Activated CD4-positive, alpha-beta T cell treated with anti-CD3 and anti-CD28 coated beads, Interleukin-2, Interleukin-4, amounts not matched to agents 100 ng/mL and 50 ng/mL, durations not matched to agents 16 hours and 8 hours (primary cell): ENCODE data around the gene RDX.
"Not testable (repeated sequence)": the region's sequence is repeated elsewhere in the genome, so short reads cannot be mapped to it uniquely, and the experiment has no call there.

ENCODE experiments used
- DNase-seq: peaks from one replicate; pipeline ENCODE4 v3.0.0-alpha.2; 2020; ENCODE audit warnings: low spot score

Gene RDX

DNA sequence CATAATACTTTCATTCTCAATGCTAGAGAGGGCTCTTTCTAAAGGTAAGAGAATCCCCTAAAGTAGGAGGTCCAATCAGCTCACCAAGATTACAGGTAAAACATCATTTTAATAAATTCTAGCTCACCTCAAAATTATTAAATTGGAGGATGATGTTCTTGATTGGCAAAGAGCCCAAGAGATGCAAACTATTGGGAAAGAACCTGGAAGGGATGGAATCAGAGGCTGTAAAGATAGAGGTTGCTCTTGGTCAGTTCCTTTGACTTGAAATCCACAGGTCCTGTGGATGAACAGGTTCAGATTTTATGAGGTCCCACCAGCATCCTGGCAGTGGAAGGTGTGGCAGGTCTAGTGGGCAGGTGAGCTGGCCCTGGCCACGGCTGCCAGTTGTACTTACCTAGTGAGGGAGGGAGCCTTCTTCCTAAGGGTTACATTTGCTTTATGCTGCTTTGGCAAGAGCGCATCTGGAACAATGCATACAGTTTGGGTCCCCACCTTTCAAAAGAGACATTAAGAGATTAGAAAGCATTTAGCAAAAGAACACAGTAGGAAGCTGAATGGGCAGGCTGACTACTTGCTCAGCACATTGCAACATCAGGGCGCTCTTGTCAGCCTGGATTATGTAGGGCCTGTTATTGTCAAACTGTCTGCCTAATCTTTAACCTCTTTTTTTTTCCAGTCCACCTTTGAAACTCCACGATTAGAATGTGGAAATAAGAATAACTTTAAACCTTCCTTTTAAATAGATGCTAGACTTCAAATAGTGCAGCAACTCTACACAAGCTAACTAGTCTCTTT is 97.0 kb downstream of the RDX start:
- no peak for DNase-seq

DNA sequence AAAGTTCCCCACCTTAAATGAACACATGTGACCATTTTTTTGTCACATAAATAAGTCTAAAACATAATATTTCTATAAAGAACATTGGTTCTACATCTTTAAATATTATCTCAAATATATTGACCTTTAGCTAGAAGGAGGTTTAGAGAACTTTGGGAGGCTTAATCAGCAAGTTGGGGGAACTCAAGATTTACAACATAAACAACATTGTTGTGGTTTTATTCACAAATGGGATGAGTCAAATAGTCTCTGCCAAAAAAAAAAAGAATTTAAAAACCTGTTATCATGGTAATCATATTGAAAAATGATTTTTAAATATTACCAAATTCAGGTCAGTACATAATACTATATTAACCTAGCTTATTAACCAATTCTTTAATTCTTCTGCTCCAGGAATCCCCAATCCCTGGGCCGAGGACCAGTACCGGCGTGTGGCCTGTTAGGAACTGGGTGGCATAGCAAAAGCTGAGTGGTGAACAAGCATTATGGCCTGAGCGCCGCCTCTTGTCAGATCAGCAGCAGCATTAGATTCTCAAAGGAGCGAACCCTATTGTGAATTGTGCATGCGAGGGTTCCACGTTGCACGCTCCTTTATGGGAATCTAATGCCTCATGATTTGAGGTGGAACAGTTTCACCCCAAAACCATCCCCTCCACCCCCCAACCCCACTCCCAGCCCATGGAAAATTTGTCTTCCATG is 98.2 kb downstream of the RDX start:
- DNase-seq, result no peak

DNA sequence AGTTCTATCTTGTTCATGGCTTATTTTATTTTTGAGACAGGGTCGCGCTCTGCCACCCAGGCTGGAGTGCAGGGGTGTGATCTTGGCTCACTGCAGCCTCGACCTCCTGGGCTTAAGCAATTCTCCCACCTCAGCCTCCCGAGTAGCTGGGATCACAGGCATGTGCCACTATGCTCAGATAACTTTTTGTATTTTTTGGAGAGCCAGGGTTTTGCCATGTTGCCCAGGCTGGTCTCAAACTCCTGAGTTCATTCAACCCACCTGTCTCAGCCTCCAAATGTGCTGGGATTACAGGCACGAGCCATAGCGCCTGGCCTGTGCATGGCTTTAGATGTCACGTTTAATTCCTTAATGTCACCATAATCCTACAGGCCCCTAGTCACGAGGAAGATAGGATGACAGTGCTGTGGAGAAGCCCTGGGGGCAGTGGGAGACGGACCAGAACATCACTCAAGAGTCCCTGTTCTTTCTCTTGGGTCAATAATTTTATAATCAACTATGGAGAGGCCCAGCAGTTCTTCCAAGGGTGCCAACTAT is 99.5 kb downstream of the RDX start:
- no peak for DNase-seq

DNA sequence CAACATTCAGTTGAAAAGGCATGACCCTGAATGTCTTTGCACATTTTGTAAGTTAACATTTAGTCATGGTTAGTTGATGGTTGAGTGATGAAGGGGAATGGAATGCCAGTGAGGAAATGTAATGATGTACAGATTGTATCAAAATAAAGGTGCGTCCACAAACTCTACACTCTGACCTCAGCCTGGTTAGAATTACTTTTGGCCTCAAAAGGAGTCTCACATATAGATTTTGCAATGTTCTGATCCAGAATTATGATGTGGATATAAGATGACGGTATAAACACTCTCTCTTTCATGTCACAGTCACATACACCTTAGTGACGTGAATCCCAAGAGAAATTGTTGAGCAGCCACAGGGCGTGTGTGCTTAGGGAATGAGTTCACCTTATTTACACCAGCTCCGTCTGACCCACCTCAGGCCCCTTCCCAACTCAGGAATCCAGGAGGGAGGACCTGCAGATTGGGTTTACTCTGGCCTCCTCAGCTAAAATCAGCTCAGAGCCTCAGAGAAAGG is 100.1 kb downstream of the RDX start:
- DNase-seq, result no peak

DNA sequence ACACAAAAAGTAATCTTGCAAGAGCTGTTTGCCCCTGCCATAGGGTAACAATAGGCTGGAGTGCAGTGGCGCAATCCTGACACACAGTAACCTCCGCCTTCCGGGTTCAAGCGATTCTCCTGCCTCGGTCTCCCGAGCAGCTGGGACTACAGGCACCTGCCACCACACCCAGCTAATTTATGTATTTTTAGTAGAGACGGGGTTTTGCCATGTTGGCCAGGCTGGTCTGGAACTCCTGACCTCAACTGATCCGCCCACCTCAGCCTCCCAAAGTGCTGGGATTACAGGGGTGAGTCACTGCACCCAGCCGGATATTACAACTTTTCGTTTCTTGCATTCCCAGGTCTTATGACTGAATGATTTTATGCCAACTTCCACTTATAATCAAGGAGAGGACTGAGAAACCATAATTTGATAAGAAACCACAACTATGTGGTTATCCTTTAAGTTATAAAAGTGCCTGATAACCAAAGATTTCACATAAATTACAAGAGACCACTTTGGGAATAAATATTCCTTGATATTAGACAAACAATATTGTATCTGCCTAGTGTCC is 102.1 kb downstream of the RDX start:
- DNase-seq, result not testable (repeated sequence)

DNA sequence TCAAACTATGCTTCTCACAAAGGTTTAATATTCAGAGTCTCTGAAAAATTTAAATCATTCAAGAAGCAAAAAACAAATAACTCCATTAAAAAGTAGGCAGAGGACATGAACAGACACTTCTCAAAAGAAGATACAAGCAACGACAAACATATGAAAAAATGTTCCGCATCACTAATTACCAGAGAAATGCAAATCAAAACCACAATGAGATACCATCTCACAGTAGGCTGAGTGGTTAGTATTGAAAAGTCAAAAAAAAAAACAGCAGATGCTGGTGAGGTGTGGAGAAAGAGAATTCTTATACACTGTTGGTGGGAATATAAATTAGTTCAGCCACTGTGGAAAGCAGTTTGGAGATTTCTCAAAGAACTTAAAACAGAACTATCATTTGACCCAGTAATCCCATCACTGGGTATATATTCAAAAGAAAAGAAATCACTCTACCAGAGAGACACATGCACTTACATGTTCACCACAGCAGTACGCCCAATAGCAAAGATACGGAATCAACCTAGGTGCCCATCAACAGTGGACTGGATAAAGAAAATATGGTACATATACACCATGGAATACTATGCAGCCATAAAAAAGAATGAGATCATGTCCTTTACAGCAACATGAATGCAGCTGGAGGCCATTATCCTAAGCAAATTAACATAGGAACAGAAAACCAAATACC is 103.7 kb downstream of the RDX start:
- DNase-seq, result peak; percentile 29

DNA sequence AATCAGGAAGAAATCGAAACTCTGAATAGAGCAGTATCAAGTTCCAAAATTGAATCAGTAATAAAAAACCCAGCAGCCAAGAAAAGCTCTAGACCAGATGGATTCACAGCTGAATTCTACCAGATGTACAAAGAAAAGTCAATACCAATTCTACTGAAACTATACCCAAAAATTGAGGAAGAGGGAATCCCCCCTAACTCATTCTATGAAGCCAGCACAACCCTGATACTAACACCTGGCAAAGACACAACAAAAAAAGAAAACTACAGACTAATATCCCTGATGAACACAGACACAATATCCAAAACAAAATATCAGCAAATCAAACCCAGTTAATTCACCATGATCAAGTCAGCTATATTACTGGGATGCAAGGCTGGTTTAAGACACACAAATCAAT is 105.5 kb downstream of the RDX start:
- DNase-seq, result no peak

DNA sequence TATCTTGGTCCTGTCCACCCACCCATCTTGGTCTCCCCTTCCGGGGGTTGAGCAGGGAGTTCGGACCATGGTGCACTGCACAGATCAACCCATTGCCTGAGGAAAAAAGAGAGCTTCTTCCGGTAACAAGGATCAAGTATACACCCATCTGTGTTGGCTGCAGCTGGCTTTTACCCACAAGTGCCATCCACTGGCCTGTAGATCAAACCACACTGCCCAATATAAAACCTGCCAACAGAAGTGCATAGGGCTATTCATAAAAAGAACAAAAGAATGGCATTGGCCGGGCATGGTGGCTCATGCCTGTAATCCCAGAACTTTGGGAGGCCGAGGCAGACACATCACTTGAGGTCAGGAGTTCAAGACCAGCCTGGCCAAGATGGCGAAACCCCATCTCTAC is 108.7 kb downstream of the RDX start:
- DNase-seq, result no peak

DNA sequence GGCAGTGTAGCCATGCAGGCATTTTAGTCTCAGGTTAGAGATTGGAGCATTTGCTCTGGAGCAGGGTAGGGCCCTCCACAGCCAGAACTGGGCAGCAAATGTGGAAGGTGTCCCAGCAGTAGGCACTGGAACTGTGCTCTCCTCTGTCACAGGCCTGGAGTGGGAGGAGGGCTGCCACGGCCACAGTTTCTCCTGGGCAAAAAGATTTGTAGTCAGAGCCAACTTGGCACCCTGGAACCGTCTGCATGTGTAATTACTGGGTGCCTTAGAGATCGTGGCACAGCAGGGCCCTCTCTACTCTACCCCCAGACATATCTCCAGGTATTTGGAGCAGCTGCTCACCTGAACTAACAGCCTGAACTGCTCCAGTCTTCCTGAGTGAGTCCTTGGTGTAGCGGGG is 109.5 kb downstream of the RDX start:
- DNase-seq, result no peak

DNA sequence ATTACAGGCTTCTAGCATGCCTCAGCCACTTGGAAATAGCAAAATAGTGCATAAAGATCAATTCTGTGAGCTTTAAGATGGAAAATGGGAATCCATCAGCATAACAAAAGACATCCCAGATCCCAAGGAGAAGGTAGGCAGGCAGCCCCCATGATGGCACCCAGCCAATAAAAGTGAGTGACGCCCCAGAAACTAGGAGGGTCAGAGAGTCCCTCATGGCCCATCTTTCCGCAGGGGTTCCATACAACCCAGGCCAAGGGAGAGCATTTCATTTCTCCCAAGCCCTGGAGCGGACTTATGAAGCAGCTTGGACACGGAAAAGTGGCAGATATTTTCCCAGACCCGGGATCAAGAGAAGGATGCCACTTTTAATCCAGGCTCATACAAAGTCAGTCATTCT is 110.0 kb downstream of the RDX start:
- no peak for DNase-seq

DNA sequence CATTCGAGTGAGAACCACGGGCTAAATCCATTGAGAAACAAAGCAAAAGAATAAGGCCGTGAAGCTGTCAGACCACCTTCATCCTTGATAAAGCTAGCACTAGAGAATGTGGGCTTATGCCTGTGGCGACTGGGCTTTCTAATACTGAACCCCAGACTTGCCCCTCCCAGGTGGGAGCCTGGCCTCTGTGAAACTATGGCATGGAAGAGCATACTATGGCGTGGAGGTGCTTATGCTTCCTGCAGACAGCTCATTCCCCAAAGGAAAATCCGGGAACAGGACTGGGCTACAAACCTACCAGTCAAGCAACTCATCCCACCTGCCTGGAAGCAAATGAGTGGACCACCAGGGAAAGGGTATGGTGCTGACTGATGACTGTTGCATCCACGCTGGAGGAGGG is 110.8 kb downstream of the RDX start:
- DNase-seq, result no peak

DNA sequence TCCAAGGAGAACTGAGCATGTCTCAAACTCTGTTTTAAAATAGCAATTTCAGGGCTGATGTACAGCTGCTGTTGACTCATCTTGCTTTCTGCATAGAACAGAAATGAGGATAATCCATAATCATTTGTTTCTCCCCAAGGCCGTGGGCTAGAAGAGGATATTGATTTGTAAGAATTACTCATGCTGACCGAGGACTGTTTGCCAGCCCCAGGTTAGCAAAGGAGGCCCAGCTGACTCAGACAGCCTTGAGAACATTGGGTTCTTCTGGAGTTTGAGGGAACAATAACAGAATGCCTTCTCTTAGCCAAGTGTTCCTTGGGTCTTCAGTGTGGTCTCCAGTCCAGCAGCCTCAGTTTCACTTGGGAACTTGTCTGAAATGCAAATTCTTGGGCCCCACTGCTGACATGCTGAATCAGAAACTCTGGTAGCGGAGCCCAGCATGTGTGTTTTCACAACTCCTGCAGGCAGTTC is 111.3 kb downstream of the RDX start:
- no peak for DNase-seq

DNA sequence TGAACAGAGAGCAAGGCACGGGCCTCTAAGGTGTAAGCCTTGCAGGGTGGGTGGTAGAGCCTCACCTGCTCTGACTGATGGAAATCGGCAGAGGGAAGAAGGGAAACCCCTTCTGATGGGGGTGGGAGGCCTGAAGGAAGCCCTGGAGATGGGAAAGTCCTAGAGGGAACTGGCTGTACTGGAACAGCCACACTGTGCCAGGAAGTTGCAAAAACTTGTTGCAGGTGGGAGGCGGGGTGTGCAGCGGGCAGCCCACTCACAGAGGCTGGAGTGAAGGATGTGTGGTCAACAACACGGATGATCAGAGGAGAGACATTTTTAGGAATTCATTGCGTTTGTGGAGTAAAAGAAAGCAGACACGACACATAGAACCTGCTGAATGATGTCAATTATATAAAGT is 112.0 kb downstream of the RDX start:
- DNase-seq, result no peak

DNA sequence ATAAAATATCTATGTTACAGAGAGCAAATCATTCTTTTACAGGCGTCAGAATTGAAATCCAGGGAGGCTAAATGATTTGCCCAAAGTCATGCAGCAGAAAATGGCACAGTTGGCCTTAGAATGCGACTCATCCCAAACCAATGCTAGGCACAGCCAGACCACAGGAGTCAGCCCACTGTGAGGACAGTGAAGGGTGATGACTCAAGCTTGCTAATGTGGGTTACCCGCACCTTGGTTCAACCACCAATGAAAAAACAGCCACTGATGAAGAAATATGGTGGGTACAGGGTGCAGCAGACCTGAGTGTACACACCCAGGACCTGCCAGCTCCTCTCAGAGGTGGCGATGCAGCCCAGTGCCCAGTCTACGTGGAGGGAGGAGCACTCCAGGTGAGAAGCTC is 113.5 kb downstream of the RDX start:
- DNase-seq, result peak; percentile 15

DNA sequence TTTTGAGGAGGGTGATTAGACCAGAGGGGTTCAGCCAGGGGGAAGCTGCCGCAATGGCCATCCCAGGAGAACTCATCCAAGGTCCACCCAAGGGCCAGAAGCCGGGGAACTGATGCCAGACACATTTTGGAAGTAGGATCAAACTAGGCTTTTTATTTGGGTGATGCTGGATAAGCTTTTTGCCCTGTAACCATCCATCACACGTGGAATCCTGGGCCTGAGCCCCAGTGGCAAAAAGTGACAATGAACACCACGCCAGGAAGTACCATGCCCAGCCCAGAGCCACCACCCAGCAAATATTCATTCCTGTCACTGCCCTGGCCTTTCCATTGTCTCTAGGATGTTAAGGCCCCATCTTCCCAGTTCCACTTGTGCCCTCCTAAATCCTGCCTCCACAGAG is 117.3 kb downstream of the RDX start:
- DNase-seq, result no peak

DNA sequence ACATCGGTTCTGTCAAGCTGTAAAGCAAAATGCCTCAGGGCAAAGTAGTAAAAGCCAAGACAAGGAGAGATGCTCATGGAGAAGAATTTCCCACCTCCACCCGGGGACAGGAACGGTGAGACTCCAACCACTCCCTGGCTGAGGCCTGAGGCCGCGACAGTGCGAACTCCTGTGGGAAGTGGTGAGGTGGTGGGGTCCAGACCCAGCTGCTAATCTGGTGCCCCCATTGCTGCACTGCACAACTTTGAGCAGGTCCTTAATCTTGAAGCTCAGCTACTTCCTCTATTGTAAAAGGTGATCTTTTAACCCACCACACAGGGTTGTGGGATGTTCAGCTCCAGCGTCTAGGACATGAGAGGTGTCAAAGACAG is 119.3 kb downstream of the RDX start:
- DNase-seq, result no peak

DNA sequence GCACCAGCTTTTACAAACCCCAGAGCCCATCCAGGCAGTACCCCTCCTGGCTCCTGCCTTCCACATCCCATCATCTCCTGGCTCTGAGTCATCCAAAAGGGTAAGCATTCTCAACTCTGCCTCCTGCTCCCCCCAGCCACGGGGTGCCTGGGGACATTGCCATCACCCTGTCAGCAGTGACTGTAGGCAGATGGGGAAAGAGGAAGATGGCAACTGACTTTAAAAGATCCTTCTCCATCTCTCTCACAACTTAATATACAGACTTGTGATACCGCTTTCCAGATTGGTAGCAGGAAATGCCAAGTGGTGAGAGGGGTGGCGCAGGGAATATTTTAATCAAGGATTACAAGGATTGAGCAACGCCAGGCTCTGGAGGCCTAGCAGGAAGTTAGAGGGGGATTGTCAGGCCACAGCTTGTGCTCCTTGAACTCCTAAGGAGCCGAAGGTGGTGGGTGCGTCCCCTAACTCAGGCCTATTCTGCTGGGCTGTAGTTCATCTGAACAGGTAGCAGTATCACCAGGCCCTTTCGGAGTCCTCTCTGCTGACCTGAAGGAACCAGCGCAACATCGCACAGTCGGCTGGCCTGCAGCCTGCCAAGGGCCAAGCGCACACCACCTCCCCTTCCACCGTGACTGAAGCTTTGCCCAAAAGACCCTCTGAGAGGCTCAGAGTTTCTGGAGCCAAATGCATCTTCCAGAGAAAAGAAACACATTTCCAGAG is 119.9 kb downstream of the RDX start:
- no peak for DNase-seq

DNA sequence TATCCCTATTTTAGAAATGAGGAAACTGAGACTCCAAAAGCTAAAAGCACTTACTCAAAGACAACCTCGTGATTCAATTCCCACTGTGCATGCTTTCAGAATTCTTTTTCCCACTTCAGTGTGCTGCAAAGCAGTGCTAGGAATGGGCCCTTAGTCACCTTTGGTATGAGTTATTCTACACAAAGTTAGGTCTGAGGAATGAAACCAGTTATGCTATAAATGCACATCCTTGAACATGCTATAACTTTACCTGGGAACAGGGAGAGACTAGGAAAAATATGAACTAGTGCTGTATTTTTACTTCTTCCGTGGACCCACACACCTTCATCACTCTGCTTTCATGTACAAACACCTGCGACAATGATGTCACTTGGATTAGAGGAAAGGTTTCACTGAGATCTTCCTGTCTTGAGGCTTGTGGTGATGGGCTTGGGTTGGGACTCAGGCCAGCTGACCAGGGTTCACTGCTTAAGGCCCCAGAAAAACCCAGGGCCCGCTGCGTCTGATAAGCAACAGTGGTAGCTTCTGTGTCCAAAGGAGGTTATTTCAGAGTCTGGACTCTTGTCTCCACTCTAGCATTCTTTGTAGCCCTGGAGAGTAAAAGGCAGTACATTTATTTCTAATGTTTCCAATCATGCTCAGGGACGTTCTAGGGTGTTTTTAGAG is 121.6 kb downstream of the RDX start:
- DNase-seq, result no peak

DNA sequence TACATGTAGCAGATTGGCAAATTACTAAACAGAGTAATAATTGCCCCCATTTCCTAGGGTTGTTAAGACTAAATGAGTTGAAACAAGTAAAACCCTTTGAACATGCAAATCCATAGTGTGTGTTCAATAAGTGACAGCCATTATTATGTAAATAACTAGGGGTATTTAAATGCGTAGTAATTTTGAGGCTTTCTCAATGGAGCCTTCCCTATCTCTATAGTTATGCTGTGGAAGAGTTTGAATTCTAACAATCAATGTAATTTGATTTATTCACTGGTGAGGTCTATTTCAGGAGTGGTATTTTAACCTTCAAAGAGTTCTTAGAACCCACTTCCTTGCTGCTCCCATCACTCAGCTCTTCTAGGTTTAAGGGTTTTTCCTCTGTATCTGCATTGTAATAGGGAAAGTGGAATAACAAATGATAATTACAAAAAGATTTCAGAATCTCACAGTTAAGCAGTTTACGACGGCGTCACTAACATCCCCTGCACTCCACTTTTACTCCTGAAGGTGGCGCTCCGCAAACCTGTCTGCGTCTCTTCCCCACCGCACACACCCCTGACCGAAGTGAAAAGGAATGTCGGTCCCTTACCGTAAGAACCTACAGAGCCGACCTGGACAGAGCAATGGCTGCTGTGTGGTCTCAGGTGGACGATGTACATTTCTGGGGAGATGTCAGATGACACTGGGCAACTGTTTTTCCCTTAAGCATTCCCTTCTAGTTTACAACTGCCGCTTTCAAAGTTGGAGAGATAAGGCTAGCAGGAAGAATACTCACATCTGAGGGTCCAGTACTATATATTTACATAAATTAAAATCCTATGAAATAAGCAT is 122.4 kb downstream of the RDX start:
- peak; percentile 68 for DNase-seq

DNA sequence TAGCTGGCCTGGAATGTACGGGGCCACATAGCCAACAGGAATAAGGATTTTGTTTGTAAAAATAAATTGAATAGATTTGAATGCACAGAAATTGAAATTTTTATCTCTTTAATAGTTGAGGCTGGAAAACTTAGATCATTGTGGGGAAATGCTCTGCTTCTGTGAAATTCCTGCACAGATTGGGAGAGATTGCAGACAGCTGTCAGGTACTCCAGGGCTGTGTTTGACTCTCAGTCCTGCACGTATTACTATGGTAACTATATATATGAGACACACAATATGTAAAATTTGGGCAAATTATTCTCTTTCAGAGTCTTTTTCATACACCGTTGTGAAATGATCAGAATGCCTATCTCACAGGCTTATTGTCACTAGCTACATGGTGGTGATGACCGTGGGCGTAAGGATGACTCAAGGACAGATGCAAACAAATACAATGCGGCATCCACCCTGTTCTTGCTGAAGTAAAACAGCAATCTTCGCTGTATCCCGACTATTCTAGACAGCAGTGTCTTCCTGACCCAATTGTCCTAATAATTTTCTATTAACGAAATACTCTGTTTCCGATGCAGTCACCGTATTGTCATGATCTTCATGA is 123.8 kb downstream of the RDX start:
- no peak for DNase-seq
